H7 (cell line): ENCODE measurements around the gene MMP20. TPM values are rescaled to one million over a fixed set of nuclear protein-coding genes. Genes with fewer than 3 reads are reported as not detected.

Experiments used
- DNase-seq: peaks from one replicate; pipeline ENCODE4 v3.0.0; 2012
- H3K27me3 ChIP-seq: 2 replicates; pipeline ENCODE4 v1.6.0; 2011; ENCODE audit warnings: mild to moderate bottlenecking, low read length; ENCODE audit not compliant: control insufficient read depth, insufficient read depth
- H3K36me3 ChIP-seq: replicated peaks from 2 replicates; pipeline ENCODE4 v1.5.1; 2011; ENCODE audit warnings: low read length; ENCODE audit not compliant: control insufficient read depth, insufficient read depth
- H3K4me3 ChIP-seq: 2 replicates; pipeline ENCODE4 v1.5.1; 2011; ENCODE audit warnings: low read depth, mild to moderate bottlenecking, control low read depth, low read length, moderate library complexity; ENCODE audit not compliant: insufficient read depth
- total RNA-seq: library from RNA; depleted of rRNA; stranded (reverse); fragments of >200 nt; shearing (Covaris generic); gene quantifications from 2 replicates; pipeline ENCODE4 v1.2.3, GENCODE V29; 2014

Gene MMP20
- total RNA-seq, 1 experiment from 2014 or later, result not detected

DNA sequence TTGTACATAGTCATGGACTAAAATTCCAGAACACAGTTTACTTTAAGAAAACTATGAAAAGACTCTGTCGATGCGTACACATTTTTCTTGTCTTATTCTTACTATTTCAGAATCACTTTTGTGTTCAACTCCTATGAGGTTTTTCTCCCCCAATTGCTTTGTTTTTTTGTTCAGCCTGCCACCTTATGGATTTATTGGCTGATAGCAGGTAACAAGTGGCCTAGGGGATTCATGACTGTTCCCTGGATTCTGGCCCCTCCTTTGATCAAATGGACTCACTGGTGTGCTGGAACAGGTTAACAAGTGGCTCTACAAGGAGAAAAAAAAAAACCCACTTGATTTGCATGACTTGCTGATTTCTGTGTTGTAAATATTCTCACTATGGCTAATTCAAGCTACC, 10.6 kb downstream of the MMP20 start:
- Histone ChIP-seq H3K27me3 (no peaks in the 10 kb centered on the region), H3K36me3 (no peaks in the 10 kb centered on the region), H3K4me3 (no peak overlapping the region)
- no peak for DNase-seq

DNA sequence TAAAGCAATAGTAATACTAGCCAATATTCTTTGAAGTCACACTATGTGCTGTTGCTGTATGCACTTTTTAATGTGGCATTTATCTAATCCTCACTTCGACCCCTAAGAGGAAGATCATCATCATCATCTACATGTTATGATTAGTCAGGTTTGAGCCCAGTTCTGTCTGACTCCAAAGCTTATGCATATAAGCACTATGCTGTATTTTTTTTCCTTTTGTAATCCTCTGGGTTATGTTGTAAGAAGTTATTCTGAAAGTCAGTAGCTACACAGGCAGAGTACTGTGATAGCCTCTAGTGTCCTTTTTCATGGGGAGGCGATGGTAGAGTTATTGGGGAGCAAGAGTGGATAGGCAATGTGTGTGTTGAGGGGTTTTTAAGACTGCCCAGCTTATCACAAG, 11.1 kb downstream of the MMP20 start:
- no peaks in the 10 kb centered on the region for H3K27me3 ChIP-seq
- H3K36me3 ChIP-seq, result no peaks in the 10 kb centered on the region
- no peak for DNase-seq
- H3K4me3 ChIP-seq, result no peak overlapping the region

DNA sequence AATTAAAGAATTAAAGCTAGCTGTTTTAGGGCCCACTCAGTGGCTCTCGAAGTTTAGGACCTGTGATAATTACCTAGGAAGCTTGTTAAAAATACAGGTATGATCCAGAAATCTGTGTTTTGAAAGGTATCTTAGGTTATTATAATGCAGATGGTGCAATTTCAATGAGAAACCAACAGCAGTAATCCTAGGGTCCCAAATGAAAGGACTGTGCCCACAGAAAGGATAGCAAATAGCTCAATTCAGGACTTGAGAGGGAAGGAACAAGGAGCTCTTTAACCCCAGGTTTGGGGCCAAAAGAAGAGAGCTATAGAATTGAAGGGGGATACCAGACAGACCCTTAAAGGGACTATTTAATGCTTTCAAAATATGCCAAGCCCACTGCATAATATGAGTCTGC, 11.7 kb downstream of the MMP20 start:
- no peaks in the 10 kb centered on the region for H3K36me3 ChIP-seq
- no peak for DNase-seq
- no peaks in the 10 kb centered on the region for H3K27me3 ChIP-seq
- H3K4me3 ChIP-seq, result no peak overlapping the region

DNA sequence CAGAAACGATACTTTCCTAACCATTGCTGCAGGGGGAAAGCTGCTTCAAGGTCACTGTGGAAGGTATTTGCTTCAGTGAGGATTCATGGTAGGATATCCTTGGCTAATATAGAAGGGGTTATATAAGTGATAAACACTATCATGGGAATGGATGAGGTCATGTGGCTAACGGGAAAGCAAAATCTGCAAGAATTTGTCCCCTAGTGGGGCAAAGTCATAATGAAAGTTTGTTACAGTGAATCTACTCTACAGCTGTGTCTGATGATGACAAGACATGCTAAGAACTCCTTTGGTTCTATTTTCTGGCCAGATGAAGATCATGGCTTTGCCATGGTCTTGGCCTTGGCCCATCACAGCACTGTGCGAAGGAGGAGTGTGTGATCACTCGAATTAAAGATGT, 13.8 kb downstream of the MMP20 start:
- no peak for DNase-seq
- Histone ChIP-seq H3K36me3 (no peaks in the 10 kb centered on the region), H3K4me3 (no peak overlapping the region), H3K27me3 (no peaks in the 10 kb centered on the region)

DNA sequence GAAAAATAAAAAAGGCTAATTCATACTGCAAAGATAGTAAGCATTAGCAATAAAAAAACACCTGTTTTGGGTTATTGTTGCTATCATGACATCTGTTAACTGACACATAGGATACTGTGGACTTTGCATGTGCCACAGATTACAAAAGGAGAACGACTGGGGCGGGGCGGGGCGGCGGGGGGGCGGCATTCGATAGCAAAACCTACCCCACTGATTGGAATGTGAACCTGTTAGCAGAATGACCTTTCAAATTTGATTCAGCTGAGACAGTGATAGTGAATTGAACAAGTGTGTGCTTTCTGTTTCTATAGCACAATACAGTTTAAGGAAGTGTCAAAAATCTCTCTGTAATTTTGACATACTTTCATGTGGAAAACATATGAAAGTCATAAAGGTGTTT, 14.9 kb downstream of the MMP20 start:
- Histone ChIP-seq H3K4me3 (no peak overlapping the region), H3K27me3 (no peaks in the 10 kb centered on the region), H3K36me3 (no peaks in the 10 kb centered on the region)
- no peak for DNase-seq

- DNase-seq, result no peak
- H3K36me3 ChIP-seq, result no peaks in the 10 kb centered on the region
- H3K27me3 ChIP-seq, result no peaks in the 10 kb centered on the region
- H3K4me3 ChIP-seq, result no peak overlapping the region
These were observed 16.4 kb downstream of the MMP20 start for GRCh38 chr11:102608699-102609098.

DNA sequence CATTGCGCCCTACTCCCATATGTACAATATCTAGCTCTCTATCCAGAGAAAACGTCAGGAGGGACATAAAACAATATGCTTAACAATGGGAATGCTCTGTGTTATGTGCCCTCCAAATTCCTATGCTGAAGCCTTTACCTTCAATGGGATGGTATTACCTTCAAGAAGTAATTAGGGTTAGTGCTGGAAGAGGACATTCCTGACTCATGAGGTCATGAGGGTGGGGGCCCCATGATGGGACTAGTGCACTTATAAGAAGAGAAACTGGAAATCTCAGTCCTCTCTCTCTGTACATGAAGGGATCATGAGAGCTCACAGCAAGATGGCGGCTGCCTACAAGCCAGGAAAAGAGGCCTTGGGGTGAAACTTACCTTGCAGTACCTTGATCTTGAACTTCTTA, 20.3 kb downstream of the MMP20 start:
- no peaks in the 10 kb centered on the region for H3K27me3 ChIP-seq
- DNase-seq, result no peak
- no peaks in the 10 kb centered on the region for H3K36me3 ChIP-seq
- no peak overlapping the region for H3K4me3 ChIP-seq

DNA sequence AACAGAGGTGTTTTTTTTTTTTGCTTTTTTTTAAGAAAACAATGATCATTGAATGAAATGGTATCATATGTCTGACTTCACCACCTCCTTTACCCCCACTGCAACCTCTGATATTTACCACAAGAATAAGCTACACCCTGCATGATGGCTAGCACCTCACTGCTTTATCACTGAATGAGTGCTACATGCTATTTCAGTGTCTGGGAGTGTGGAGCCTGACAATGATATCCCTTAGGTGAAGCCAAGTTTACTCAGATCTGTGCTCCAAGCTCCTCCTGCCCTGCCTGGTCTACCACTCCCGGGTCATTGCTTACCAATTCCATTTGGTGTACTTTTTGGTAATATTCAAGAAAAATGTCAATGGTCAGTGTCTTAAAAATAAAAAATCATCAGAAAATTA, 21.1 kb downstream of the MMP20 start:
- H3K4me3 ChIP-seq, result no peak overlapping the region
- no peak for DNase-seq
- H3K27me3 ChIP-seq, result no peaks in the 10 kb centered on the region
- H3K36me3 ChIP-seq, result no peaks in the 10 kb centered on the region

DNA sequence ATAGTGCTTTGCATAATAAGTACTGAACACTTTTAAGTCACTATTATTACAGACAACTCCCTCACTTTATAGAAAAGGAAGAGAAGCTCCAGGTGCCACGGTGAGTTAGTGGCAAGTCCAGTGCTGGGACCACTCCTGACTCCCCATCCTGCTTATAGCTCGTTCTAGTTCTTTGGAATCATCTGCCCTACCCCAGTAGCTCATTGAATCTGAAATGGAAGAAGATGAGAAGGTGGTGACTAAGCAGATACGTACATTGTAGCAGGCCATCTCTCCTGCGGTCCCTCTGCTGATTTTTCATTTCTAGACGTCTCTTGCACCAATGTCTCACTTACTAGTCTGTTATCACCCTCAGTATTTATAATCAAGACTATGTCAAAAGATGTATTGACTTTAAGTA, 21.6 kb downstream of the MMP20 start:
- Histone ChIP-seq H3K4me3 (no peak overlapping the region), H3K36me3 (no peaks in the 10 kb centered on the region), H3K27me3 (no peaks in the 10 kb centered on the region)
- DNase-seq, result no peak

GRCh38 chr11:102603091-102603490, 22.0 kb downstream of the MMP20 start:
- H3K4me3 ChIP-seq, result no peak overlapping the region
- no peaks in the 10 kb centered on the region for H3K36me3 ChIP-seq
- DNase-seq, result peak; percentile 5
- H3K27me3 ChIP-seq, result no peaks in the 10 kb centered on the region

- Histone ChIP-seq H3K27me3 (no peaks in the 10 kb centered on the region), H3K36me3 (no peaks in the 10 kb centered on the region), H3K4me3 (no peak overlapping the region)
- no peak for DNase-seq
These were observed 24.5 kb downstream of the MMP20 start for GRCh38 chr11:102600666-102601065.

- Histone ChIP-seq H3K27me3 (no peaks in the 10 kb centered on the region), H3K36me3 (no peaks in the 10 kb centered on the region), H3K4me3 (no peak overlapping the region)
- no peak for DNase-seq
These were observed 25.4 kb downstream of the MMP20 start for GRCh38 chr11:102599642-102600261.

DNA sequence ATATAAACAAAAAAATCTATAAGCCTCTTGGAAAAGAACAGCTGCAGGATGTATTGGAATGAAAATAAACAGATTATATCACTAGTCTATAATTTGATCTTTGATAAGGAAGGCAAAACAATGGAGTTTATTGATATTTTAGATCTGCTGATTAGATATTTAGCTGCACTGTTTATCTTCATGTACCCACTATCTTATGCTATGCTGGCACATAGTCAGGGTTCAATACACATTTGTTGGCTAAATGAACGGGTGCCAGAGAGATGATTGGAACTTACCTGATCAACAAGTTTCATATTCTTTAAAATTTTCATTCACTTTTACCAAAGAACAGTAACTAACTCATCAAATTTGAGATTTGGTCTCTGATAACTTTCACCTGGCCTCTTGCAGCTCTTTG, 26.9 kb downstream of the MMP20 start:
- H3K36me3 ChIP-seq, result no peaks in the 10 kb centered on the region

GRCh38 chr11:102596578-102596977, 28.6 kb downstream of the MMP20 start:
- H3K27me3 ChIP-seq, result no peaks in the 10 kb centered on the region
- no peaks in the 10 kb centered on the region for H3K36me3 ChIP-seq
- no peak for DNase-seq
- H3K4me3 ChIP-seq, result no peak overlapping the region

More for the DNA sequence above, 26.9 kb downstream of the MMP20 start:
- no peak for DNase-seq
- Histone ChIP-seq H3K4me3 (no peak overlapping the region), H3K27me3 (no peaks in the 10 kb centered on the region)

DNA sequence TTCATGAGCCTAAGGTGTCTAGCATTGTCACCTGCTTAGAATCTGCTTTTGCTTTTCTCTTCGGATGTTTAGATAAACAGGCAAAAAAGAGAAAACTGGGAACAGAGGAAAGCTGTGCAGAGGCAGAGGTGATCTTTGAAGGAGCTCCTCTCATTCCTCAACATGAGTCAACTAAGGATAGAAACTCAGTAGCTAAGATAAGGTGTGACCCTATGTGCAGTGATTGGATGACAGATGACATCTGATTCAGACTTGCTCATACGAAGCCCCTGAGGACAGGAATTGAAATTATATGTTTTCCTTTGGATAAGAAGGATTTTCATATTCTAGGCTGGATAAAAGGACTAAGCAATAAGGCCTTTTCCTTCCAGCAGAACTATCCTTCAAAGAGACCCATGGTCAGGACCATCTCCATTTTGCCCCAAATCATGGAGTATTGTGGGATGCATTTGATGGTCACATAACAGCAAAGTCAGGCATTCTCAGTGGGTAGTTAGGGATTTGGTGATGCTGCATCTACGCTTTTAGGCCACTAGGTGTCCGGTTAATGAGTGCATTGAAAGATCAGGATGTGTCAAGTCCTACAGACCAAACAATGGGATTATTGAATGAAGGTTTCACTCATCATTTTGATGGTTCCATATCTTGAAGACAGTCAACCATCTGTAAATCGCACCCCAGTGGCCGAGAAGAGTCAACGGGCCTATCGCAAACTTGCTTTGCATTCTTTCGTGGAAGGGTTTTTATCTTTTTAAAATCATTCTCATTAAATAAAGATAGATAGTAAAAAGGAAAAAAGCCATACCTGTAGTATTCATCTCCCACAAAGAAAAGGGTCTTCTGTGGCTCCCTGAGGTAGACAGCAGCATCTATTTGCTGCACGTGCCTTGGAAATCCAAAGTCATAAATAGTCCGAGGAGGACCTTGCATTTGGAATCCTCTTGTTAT, 32.2 kb downstream of the MMP20 start:
- no peaks in the 10 kb centered on the region for H3K36me3 ChIP-seq
- H3K4me3 ChIP-seq, result no peak overlapping the region
- DNase-seq, result peak; percentile 30
- H3K27me3 ChIP-seq, result no peaks in the 10 kb centered on the region
